GM18861 (cell line): Measurements from ENCODE around the gene RASSF3.
"Not testable (repeated sequence)": the region's sequence is repeated elsewhere in the genome, so short reads cannot be mapped to it uniquely, and the experiment has no call there.

Experiments used
- ATAC-seq: cut with Tn5 transposase; IDR thresholded peaks from one replicate; pipeline ENCODE4 v1.9.1; 2021; ENCODE audit not compliant: unreplicated experiment

RASSF3 gene, protein sequence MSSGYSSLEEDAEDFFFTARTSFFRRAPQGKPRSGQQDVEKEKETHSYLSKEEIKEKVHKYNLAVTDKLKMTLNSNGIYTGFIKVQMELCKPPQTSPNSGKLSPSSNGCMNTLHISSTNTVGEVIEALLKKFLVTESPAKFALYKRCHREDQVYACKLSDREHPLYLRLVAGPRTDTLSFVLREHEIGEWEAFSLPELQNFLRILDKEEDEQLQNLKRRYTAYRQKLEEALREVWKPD

DNA sequence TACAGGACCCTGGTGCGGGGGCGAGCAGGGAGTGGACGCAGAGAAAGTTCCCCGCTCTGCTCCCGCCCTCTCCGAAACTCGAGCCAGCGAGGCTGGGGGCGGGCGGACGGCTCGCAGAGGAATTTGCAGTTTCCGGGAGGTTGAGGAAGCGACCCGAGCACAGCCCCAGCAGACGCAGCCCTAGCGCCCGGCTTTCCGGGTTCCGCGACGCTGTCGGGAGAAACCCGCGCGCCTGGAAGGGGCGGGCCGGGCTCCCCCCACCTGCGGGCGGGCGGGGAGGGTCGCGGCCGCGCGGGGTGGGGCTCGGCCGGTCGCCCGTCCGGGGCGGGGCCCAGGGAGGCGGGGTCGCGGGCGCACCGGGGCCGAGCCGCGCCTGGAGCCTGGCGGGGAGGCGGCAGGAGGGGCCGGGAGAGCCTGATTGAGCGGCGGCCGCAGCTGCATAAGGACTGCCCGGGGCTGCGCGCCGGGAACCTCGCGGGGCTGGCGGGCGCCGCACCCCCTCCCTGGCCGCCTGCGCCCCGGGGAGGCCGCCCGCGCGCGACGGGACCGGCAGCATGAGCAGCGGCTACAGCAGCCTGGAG lies at the start of gene RASSF3:
Gene RASSF3 (plus strand): TSS at position 417 of the 581 bp plus-strand sequence. CDS start 138 bp downstream, at position 555.
- peak; percentile 43 for ATAC-seq

DNA sequence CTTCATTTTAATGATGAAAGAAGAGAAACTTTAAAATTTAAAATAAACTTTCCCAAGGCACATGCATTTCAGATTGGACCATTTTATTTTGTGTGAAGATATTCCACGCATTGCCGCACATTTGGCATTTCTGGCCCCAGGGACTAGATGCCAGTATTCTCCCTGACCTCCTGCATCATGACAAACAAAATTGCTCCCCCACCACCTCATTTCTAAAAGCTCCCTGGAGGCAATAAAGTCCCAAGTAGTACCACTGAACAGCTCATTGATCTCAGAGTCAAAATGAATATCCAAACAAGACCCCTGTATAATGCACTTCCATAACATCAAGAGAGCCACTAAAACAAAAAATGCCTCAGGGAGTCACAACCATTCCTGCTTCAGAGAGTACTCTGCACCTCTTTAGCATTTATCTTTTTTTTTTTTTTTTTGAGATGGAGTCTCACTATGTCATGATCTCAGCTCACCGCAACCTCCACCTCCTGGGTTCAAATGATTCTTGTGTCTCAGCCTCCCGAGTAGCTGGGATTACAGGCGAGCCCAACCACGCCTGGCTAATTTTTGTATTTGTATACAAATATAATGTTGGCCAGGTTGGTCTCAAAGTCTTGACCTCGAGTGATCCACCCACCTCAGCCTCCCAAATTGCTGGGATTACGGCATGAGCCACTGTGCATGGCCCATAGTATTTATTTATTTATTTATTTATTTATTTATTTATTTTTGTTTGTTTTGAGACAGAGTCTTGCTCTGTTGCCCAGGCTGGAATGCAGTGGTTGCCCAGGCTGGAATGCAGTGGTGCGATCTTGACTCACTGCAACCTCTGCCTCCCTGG lies 48.8 kb upstream of the RASSF3 start:
- no peak for ATAC-seq

DNA sequence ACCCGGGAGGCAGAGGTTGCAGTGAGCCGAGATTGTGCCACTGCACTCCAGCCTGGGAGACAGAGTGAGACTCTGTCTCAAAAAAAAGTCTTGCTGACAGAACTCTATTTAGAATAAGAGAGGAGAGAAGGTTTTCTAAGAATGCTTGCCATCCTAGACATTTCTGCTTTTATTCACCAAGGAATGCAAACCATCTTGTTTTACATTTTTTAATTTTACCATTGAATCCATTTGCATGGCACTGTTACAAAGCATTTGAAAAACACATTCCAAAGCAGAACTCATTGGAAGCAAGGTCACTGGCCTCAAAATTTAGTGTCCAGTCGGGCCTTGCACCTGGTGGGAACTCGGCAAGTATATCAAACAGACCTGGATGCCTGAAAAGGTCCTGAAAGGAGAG lies 44.2 kb upstream of the RASSF3 start:
- ATAC-seq, result no peak

DNA sequence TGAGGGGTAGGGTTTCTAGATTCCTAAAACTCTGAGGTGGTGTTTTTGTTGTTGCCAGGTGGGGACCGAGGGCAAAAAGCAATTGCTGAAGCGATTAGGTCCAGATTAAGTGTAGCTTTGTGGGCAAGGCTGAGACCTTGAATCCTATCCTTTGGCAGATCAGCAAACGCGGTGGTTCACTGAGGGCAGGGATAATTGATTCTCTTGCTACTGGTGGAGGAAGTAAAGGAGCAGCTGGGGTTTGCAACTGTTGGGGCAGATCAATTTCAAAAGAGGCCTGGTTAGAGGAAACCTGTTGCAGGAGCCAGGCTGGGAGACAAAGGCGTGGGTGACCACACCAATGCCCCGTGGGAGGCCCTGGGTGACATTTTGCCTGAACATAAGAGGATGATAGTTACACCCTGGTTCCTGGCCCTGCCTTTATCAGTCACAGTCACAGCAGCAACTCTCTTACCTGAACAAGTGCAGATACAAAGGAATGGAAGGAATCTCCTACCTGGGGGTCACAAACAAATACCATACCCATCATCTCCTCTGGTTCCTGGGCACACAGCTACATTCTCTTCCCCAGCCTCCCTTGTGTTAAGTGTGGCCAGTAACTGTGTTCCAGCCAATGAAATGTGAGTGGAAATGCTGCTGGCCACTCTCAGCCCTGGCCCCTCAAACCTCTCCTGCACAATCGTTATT lies 43.3 kb upstream of the RASSF3 start:
- ATAC-seq, result no peak

DNA sequence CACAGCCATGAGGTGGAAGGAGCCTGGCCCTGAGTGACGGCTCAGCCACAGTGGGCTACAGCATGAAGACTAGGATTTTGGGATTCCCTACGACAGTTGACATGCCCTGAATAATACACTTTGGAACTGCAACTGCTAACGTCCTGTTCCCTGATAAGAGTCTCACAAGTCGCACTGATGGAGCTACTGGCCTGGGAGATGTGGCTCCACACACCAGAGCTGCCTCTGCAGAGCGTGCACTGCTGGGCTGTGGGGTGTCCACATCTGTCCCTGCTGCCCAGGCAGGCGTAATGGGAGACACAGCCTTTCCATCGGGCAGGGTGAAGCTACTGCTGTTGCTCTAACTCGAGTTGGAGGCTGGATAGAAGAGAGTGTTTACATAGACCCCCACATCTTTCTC lies 42.7 kb upstream of the RASSF3 start:
- ATAC-seq, result no peak

DNA sequence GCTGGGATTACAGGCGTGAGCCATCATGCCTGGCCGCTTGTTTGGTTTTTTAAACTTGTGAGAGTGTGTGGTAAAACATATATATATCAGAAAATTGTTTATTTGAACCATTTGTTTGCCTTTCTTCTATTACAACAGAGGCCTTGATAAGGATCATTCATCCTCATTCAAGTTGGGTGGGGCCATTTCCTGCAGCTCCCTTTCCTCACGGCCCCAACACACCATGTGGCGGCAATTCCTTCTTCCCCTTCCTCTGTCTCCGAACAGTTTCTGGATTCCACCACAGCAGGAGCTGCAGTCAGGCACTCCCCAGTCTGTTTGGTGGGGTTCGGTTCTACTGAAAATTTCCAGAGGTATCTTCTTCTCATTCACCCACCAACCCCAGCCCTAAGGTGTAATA lies 42.0 kb upstream of the RASSF3 start:
- no peak for ATAC-seq

DNA sequence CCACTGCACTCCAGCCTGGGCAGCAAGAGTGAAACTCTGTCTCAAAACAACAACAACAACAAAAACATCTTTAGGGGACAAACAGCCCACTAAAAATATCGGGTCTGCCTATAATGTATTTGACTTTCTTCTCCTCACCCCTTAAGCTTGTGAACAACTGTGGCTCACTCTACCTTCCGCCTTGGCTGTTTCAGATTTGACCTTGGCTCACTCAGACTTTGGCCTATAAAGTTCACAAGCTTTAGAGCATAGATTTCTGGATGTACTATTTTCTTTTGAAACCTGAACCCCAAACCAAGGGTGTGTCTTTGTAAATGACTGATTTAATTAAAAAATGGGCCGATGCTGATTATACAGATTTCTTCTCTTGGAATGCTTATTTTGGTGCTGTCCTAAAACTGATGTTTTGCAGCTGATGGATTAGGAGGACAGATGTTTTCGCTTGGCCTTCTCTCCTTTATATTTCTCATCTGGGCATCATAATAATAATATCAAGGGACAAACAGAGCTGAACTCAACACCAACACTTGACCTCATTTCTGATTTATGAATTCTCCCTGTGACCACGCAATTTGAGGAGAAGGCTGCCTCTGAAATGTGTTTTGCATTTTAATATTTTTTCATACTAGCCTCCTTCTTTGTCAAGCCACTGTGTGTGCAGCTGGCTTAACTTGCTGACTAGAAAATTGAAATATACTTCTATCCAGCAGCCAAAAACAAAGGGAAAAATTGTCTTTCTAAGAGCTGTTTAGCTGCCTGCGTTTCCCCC lies 40.2 kb upstream of the RASSF3 start:
- ATAC-seq, result no peak

DNA sequence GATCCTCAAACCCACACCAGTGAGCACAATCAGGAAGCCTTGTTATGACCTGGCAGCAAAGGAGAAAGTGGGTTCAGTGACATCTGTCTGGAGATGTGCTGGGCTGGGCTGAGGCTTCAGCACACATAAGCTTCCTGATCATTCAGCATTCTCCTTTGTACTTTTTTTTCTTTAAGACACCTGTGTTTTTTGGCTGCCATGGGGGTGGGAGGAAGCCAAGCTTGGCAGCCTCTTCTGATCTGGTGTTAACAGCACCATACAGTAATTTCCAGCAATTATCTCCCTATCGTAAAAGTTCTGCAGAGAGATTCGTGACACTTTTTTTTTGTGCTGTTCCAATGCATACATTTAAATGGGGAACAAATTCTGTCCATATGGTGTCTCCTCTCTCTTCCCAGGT lies 38.9 kb upstream of the RASSF3 start:
- ATAC-seq, result no peak

DNA sequence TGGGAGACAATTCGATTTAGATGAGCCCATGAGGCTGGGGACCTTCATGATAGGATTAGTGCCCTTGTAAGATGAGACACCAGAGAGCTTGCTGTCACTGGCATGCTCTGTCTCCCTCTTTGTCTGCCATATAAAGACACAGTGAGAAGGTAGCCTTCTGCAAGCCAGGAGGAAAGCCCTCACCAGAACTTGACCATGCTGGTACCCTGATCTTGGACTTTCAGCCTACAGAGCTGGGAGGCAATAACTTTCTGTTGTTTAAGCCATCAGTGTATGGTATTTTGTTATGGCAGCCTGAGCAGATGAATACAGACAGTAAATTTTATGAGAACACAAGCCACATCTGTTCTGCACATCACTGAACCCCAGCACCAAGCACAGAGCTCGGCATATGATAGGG lies 38.1 kb upstream of the RASSF3 start:
- ATAC-seq, result no peak

DNA sequence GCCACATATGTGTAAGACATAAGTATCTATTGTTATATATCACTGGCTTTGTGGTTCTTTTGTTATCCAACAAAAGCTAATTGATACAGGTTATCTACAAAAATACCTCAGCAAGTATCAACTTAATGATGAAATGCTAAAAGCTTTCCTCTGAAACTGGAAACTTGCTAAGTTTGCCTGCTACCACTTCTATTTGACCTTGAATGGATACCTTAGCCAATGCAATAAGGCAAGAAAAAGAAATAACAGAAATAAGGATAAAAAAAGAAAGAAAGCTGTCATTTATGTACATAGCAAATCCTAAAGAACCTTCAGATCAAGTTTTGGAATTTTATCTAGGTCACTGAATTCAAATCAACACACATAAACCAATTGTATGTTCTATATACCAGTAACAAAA lies 35.5 kb upstream of the RASSF3 start:
- no peak for ATAC-seq

DNA sequence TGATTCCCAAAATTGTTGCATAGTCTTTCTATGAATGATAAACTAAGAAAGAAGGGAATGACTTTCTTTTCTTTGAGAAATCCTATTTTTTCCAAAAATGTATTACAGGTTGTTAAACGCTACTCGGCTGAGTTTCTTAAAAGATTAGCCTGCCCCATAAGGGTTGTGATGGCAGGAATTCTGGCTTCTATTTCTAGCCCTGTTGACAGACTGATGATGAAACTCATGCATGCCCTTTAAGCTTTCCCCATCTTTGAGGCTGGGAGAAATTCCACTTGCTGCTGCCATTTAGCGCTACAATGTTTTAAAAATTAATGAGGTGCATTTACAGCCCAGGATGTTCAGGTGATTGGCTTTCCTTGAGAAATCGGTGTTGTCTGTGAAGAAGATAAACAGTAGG lies 33.2 kb upstream of the RASSF3 start:
- ATAC-seq, result no peak

DNA sequence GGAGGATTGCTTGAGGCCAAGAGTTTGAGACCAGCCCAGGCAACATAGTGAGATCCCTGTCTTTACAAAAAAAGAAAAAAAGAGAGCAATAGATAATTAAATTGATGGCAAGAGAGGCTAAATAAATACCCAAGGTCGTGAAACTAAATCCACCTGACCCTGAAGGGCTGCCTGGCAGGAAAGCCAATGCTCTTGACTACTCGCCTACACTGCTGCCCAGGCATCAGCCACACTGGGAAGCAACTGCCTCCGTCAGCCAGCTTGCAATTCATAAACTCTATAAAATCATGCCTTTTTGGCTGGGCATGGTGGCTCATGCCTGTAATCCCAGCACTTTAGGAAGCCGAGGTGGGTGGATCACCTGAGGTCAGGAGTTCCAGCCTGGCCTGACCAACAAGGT lies 31.7 kb upstream of the RASSF3 start:
- no peak for ATAC-seq

DNA sequence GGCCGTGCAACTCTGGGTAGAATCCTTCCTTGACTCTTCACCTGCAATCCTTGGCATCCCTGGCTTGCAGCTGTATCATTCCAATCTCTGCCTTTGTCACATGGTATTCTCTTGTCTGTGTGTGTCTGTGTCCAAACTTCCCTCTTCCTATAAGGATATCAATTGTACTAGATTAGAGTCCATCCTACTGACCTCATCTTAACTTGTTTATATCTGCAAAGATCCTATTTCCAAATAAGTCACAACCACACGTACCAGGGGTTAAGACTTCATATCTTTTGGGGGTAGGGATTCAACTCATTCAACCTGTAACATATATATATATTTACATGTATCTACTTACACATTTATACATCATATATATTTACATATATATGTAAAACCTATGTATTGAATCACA lies 29.6 kb upstream of the RASSF3 start:
- ATAC-seq, result no peak

DNA sequence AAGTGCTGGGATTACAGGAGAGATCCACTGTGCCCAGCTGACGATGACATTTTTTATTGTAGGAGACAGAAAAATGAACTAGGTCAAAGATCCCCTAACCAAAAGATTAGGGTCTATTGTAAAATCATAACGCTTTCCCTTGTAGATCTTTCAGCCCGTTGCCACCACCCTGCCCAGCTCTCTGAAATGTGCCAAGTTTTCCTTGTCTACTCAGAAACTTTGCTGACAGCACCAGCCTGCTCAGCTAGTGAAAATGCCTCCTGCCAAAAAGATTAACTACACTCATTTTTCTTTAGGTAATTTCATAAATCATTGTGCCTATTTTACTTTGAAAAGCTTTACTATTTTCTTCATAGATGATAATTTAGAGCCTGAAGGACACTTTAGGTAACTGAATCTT lies 28.2 kb upstream of the RASSF3 start:
- ATAC-seq, result no peak

DNA sequence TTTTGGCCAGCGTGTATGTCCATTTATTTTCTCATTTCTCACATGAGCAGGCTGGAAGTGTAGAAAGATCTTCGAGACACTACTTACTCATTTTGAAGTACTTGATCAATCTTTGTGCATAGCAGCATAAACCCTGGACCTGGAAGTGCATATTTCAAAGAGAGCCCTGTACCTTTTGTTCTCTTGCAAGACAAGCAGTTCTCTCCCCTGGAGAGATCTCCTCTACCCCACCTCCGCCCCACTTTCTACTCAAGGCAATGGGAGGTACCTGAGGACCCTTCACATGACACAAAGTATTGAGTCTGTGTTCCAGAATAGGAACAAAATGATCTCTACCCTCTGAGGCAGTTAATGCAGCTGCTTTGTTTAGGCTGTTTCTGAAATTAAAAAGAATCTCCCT lies 27.4 kb upstream of the RASSF3 start:
- ATAC-seq, result no peak

DNA sequence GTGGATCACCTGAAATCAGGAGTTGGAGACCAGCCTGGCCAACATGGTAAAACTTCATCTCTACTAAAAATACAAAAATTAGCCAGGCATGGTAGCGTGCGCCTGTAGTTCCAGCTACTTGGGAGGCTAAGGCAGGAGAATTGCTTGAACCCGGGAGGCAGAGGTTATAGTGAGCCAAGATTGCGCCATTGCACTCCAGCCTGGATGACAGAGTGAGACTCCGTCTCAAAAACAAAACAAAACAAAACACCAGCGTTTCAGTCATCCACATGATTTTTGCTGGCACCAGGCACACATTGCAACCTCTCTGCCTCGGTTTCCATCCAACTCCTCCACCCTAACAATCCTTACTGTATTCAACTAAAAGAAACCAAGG lies 26.9 kb upstream of the RASSF3 start:
- ATAC-seq, result not testable (repeated sequence)

DNA sequence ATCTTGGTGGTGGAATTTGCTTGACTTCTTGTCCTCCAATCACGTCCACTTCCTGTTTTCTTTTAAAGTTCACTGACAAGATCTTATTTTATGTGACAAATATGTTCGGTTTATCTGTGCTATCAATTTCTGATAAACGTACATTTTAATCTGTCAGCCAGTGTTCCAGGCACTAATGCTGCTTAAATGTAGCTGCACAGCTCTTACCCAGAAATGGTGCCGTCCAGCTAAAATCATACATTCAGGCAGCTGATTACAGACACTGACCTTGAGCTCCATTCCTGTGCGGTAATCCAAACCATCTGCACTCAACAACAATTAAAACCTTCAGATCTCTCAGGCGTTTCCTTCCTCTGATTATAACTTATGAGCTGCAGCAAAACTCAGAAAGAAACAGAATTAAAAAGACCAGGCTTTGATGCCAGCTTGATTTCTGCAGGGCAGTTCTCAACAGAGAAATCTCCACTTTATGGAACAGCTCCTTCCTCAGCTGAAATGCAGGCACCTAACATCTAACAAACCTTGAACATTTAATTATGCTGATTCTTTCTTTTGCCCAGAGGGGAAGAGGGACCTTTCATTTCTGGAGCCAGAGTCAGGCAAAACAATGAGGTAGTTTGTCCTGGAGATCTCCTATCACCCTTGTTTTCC lies 26.4 kb upstream of the RASSF3 start:
- ATAC-seq, result no peak

DNA sequence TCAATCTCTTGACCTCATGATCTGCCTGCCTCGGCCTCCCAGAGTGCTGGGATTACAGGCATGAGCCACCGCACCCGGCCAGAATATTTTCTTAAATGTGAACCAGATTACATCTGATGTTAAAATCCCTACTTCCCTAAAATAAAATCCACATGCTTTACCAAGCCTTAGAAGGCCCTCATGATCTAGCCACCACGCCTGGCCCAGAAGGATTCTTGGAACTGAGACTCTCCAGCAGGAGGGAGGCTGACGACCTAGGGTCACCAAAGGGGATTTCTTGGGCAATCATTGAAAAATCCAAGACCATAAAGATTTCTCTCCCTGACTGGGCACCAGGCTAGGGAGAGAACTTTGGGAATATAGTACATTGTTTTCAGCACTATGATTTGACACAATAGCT lies 25.2 kb upstream of the RASSF3 start:
- ATAC-seq, result no peak

DNA sequence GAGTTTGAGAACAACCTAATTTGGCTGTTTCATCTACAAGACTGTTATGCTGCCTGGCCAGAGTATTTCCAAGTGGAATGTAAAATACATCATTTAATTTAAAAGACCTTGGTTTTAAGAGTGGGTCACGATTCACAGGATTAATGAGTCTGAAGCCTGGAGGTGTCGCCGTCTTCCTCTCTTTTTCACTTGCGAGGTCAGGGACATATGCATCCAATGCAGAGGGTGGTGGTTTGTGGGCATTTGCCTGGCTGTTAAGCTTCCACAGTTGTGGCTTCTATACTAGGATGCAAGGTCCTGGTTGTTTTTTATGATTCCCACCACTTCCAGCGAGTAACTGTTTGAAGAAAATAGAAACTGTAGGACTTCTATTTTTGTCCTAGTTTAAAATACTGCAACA lies 22.8 kb upstream of the RASSF3 start:
- ATAC-seq, result no peak

DNA sequence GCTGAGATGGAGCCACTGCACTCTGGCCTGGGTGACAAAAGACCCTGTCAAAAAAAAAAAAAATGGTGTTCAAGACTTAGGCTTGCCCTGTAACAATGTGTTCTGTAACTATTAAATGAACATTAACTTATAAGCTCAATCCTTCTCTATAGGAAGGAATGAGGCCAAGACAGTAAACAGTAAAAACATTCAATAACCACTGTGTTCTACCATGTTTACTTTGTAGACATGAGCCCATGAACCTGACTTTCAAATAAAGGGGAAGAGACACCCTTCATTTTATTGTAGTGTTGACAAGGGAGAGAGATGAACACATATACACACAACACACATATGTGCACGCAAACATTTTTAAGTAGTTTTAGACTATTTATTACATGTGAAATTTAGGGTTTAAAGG lies 20.1 kb upstream of the RASSF3 start:
- no peak for ATAC-seq
